Right hindlimb (tissue), 1 donor: Measurements from ENCODE around the gene PLPPR1.
"Not testable (repeated sequence)": the region's sequence is repeated elsewhere in the genome, so short reads cannot be mapped to it uniquely, and the experiment has no call there.

Experiments
- DNase-seq: peaks from one replicate; pipeline ENCODE4 v3.0.0-alpha.2; 2018

PLPPR1 gene

GRCh38 chr9:101127369-101127768 lies 98.8 kb downstream of the PLPPR1 start:
- not testable (repeated sequence) for DNase-seq

DNA sequence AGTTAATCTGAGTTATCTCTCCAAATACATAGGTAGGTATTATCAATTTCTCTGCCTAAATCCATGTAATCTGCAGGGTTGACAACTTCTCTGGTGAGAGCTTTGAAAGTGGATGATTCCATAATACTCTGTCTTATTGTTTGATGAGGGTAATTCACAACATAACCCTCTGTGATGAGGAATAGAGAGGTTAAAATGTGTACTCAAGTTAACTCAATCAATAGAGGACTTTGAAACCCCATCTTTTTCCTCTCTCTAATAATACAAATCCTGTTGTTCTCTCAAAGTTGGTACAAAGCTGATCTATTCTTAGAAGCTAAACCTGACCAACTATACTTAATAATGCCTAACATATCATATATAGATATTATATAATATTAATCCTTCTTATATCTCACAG lies 100.1 kb downstream of the PLPPR1 start:
- no peak for DNase-seq

DNA sequence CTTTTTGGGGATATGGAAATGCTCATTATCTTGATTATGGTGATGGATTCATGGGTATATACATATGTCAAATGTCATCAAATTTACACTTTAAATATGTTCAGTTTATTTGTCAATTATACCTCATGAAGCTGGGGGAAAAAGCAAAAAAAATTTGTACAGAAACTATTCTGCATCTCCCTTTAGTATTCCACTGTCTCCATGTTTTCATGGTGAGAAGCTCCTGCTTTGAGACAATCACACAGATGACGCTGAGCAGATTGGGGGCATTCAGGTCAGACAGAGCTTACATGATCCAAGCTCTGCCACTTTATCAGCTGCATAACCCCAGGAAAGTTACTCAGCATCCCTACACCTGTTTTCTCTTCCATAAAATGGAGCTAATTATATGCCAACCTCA lies 101.5 kb downstream of the PLPPR1 start:
- no peak for DNase-seq

- DNase-seq: no peak
Observed at GRCh38 chr9:101131326-101131725, 102.8 kb downstream of the PLPPR1 start.

DNA sequence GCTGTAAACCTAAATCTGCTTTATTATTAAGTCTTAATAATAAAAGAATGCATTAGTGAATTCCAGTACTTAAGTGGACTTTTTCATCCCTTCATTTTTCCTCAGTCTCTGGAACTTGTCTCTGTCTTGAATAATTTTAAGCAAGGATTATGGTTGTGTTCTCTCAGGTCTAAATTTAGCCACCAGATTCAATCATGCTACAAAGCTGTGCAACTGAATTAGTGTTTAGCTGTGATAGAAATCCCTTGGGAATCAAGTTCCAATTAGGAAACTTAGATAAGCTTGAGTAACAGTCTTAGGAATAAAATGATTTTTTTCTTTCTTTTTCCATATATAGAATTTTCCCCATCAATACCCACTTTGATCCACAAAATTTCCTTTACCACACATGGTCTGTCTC lies 104.3 kb downstream of the PLPPR1 start:
- no peak for DNase-seq

- no peak for DNase-seq
Observed at GRCh38 chr9:101138509-101138908, 110.0 kb downstream of the PLPPR1 start.

- DNase-seq: no peak
Observed at GRCh38 chr9:101139082-101139481, 110.6 kb downstream of the PLPPR1 start.

GRCh38 chr9:101140764-101141163 lies 112.2 kb downstream of the PLPPR1 start:
- DNase-seq: no peak

- no peak for DNase-seq
Observed at GRCh38 chr9:101146508-101146907, 118.0 kb downstream of the PLPPR1 start.

DNA sequence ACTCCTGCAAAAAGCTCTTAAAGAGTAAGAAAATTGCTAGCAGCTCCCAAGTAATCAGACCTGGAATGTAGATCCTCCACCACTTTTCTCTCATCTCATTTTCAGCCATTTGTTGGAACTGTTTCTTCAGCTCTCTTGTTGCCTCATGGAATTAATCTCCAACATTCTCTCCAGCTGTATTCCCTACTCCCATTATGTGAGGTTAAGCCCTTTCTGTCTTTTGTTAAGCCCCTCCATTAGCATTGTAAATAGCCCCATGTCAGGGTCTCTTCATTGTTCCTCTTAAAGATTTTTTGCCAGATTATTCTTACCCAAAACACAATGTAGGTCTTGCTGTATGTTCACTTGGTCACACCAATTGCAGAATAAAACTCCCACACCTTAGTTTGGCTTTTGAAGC lies 119.8 kb downstream of the PLPPR1 start:
- DNase-seq: no peak

DNA sequence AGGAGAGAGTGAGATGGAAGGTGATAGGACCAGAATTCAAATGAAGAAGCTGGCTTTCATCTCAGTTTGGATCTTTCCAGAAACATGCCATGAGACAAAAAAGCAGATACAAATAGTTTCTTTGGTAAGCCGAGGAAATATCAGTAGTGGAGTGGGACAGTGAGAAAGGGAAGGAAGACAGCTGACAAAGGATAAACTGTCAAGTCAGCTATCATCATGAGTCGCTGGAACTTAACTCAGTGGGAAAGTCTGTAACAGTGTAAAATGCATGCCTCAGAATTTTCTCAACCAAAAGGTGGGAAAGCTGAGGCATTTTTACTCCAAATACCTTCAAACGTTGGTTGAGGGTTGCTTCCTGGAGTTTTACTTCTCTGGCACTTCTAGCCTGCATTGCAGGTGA lies 129.8 kb downstream of the PLPPR1 start:
- no peak for DNase-seq

- DNase-seq: no peak
Observed at GRCh38 chr9:101162231-101162630, 133.7 kb downstream of the PLPPR1 start.

GRCh38 chr9:101165131-101165530 lies 136.6 kb downstream of the PLPPR1 start:
- DNase-seq: no peak

- no peak for DNase-seq
Observed at GRCh38 chr9:101167490-101168134, 139.1 kb downstream of the PLPPR1 start.

DNA sequence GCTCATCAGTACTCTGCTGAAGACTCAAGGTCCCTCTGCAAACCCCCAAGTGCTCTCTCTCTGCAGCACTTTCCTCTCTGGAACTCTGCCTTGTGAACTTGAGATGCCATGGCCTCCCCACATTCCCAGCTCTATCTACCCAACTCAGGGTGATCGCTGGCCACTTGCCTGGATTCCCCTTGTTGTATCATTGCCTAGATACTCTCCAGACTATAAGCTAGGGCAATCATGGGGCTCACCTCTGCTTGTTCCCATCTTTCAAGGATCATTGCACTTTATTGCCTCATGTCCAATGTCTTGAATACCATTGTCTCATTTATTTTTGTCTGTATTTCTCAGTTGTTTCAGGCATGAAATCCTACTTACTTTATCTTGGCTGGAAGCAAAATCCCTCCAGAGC lies 144.1 kb downstream of the PLPPR1 start:
- DNase-seq: no peak

DNA sequence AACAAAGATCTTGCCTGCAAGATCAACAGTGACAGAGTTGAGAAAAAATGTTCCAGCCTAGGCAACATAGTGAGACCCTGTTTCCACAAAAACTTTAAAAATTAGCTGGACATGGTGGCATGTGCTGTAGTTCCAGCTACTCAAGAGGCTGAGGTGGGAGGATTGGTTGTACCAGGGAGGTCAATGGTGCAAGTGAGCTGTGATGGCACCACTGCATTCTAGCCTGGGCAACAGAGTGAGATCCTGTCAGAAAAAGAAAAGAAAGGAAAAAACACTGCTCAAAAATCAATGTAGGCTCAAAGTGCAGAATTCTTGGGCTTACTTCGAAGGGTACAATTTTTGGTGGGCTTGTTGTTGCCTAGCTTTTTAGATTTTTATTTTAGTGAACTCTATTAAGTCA lies 145.4 kb downstream of the PLPPR1 start:
- no peak for DNase-seq

DNA sequence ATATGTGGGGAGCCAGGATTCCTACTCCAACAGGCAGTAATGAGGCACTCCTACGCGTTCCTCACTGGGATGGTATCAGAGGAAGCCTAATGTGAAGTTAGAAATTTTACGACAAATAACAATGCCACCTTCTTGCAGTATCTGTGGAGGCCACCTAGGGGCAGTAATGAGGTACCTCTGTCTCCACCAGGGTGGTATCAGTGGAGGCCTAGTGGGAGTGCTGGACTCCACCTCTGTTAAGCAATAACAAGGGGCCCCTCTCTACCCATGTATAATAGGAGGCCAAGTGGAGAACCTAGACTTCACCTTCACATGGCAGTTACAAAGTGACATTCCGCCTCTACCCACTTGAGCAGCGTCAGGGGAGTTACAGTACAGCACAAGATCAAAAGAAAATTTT lies 147.9 kb downstream of the PLPPR1 start:
- no peak for DNase-seq

- no peak for DNase-seq
Observed at GRCh38 chr9:101184813-101185278, 156.3 kb downstream of the PLPPR1 start.

GRCh38 chr9:101191723-101192122 lies 163.2 kb downstream of the PLPPR1 start:
- no peak for DNase-seq

- DNase-seq: no peak
Observed at GRCh38 chr9:101197026-101197425, 168.5 kb downstream of the PLPPR1 start.

DNA sequence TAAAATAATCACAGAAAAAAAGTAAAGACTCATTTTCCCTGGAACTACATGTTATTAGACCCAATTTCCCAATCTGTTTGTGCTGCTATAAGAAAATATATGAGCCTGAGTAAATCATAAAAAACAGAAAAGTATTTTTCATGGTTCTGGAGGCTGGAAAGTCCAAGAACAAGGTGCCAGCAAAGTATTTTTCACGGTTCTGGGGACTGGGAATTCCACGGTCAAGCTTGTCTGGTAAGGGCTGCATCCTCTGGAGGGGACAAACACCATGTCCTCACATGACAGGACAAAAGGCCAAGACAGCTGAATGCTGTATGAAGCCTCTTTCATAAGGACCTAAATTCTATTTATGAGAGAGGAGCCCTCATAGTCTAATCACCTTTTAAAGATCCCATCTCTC lies 172.3 kb downstream of the PLPPR1 start:
- no peak for DNase-seq

GRCh38 chr9:101201630-101202029 lies 173.1 kb downstream of the PLPPR1 start:
- no peak for DNase-seq

DNA sequence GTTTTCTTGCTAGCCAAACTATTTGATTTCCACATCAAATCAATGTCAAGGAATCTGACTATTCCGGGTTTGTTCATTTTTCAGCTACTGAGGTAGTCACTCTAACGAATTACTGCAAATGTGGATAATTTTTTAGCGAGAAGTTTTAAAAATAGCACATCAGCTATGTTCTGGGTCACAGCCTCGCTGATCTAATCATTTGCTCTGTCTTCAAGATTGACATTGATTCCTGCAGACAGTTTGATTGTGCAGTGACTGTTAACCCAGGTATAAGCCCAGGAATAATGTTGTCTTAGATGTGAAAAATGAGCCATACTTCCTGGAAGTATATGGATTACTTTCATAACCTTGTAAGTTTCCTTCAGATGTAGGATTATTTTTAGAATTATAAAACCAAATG lies 181.1 kb downstream of the PLPPR1 start:
- no peak for DNase-seq

- DNase-seq: no peak
Observed at GRCh38 chr9:101212661-101213060, 184.1 kb downstream of the PLPPR1 start.

- DNase-seq: no peak
Observed at GRCh38 chr9:101219030-101219429, 190.5 kb downstream of the PLPPR1 start.
